GM21529 (cell line): Measurements from ENCODE around the gene KLHL18.

ENCODE experiments used
- ATAC-seq: cut with Tn5 transposase; IDR thresholded peaks from one replicate; pipeline ENCODE4 v1.9.1; 2021; ENCODE audit not compliant: unreplicated experiment

The KLHL18 gene

GRCh38 chr3:47392933-47393332 lies 110.2 kb downstream of the KLHL18 start:
- ATAC-seq, result no peak

- no peak for ATAC-seq
Observed at GRCh38 chr3:47394140-47394870, 111.6 kb downstream of the KLHL18 start.

- no peak for ATAC-seq
Observed at GRCh38 chr3:47394881-47395280, 112.1 kb downstream of the KLHL18 start.
